ENCODE data around the gene RPP25.

The RPP25 gene

DNA sequence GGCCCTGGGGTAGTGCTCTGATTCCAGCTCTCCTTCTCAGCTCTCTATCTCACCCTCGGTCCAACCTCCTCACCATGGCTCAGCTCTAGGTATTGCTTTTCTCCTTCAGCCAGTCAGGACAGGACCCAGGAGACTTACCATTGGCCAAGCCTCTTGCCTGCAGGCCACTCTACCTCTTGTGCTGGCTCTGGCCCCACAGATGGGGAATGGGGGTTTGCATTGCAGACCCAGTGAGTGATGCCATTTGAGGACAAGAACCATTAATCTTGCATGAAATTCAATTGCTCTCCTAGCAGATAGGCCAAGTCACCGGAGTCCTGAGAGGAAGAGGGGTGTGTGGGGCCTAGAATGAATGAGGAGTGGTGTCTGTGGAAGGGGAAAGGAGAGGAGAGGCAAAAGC, 6.1 kb upstream of the RPP25 start:
- no peak for DNase-seq (ENCODE audit: low spot score)

DNA sequence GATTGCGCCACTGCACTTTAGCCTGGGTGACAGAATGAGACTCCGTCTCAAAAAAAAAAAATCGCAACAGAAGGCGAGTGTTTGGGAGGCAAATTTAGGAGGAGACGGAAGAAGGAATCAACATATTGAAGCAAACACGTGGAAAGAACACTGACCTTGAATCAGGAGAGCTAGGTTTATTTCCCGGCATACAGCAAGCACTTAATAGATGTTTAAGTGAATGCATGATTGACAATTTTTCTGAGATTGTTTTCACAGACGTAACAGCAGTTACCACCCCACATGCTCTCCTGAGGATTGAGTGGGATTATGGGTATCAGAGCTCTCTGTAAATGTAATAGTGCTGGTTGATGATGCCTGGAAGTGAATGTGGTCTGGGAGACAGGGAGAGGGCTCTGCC, 5.6 kb upstream of the RPP25 start:
- no peak for DNase-seq (ENCODE audit: low spot score)

DNA sequence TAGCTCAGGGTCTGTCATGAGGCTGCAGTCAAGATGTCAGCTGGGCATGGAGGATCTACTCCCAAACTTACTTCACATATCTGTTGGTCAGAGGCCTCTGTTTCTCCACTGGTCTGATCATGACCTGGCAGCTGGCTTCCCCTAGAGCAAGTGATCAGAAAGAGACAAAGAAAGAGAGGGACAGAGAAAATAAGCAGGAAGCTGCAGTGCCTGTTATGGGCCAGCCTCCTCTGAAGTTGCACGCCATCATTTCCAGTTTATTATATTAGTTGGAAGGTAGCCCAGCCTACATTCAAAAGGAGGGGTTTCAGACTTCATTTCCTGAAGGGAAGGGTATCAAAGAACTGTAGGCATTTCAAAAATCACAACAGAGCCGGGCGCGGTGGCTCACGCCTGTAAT, 5.0 kb upstream of the RPP25 start:
- DNase-seq (ENCODE audit: low spot score), result no peak

DNA sequence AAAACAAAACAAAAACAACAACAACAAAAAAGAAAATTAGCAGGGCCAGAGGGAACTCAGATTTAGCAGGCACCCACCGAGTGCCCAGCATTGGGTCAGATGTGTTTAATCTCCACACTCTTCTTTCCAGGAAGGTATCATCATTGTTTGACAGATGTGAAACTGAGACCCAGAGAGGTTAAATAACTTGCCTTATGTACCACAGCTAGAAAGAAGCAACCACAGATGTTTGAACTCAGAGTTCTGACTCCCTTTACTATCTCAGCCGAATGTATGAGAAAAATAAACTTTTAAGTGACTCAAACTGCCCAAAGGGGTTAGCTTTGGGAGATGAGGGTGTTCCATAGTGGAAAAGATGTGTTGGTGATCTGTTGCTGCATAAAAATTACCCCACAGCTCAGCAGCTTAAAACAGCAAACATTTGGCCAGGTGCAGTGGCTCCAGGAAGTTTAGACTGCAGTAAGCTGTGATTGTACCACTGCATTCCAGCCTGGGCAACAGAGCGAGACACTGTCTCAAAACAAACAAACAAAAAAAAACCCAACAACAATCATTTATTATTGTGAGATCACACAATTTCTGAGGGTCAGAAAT, 4.5 kb upstream of the RPP25 start:
- no peak for DNase-seq (ENCODE audit: low spot score)

DNA sequence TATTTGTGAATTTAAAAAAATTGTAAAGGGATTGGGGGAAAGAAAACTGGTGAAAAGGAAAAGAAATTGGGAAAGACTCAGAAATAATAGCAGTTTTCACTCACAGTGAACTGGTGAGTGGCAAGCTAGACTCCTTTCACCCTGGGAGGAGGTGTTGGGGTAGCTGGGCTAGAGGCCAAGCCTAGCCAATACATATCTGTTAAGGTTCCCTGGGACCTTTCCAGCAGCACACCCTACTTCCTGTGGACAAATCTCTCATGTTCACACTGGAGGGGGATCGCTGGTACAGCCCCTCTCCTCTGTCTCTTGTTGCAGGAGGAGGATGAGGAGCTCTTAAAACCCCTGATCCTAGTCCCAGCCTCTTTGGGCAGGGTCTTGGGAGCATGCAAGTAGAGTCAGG, 3.7 kb upstream of the RPP25 start:
- no peak for DNase-seq (ENCODE audit: low spot score)

DNA sequence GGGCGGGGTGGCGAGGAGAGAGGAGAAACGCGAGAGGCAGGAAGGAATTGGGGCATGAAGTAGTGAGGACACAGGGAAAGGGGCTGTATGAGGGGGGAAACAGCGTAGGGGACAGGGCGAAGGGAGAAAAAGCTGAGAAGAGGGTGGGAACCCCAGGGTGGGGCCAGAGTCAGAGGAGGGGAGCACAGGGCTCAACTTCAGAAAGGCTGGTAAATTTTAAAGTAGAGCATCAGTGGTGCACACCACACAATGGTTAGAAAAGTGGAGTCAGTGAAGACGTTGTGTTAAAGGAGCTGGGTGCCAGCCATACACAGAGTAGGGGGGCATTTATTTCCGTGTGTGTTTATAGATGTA, 3.0 kb upstream of the RPP25 start:
- DNase-seq (ENCODE audit: low spot score), result no peak

DNA sequence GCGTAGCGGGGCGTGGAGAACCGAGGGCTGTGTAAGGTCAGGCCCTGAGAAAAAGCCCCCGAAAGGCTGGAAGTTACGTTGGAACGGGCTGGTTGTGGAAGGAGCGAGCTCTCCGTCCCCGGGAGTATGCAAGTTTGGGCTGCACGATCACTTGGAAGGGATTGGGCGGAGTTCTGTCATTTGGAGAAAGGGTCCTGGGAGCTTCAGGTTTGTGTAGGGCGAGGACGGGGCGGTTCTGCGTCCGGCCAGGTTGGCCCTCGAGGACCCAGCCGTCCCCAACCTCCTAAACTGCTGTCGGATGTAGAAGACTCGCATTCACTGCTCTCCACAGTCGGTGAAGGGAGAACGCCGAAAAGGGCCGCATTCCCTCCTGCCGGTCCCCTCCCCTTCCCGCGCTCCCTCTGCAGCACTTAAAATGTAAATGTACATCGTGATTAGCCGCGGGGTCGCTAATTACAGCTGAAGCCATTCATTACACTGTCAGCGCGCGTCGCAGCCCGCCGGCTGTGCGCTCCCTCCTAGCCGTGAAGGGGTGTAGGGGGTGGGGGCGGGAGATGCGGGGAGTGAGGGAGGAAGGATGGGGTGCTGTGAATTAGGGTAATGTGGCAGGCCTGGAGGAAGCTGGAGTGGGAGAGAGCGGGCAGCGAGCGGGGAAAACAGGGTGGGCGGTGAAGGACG, 2.5 kb upstream of the RPP25 start:
- no peak for DNase-seq (ENCODE audit: low spot score)

DNA sequence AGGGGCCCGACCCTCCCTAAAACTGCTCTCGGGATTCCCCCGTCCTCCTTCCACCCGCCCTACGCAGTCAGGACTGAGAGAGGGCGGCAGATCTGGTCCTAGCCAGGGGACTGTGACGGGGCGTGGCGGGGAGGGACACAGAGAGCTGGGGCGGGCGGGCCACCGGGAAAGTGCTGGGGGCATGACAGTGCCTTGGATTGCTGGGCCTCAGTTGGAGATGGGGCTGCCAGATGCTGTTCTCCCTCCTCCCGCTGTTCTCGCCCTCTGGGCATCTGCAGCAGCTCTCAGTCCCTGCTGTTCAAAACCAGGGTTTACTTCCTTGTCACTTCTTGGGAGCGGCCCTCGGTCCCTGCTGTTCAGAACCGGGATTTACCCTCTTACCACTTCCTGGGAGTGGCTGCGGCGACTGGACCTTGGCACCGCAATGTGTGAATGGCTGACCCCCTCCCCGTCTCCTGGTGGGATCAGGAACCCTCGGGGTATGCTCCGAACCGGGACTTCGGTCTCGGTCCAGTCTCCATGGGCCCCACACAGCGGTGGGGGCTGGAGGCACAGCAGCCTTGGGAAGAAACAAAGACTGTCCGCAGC, 1.8 kb upstream of the RPP25 start:
- DNase-seq (ENCODE audit: low spot score), result no peak

DNA sequence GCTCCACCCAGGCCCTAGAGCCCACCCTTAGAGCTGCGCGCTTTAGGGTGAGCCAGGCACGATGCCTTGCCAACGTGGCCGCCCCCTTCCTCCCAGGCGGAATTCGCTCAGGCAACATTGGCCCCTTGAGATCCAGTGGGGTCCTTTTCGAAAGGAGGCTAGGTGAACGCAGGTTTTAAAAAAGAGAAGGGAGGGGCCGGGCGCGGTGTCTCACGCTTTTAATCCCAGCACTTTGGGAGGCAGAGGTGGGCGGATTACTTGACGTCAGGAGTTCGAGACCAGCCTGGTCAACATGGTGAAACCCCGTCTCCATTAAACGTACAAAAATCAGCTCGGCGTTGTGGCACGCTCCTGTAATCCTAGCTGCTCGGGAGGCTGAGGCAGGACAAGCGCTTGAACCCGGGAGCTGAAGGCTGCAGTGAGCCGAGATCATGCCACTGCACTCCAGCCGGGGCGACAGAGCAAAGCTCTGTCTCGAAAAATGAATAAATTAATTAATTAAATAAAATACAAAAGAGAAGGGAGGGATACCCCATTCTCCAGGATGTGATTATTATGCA, 984 bp upstream of the RPP25 start:
- no peak for DNase-seq (ENCODE audit: low spot score)

DNA sequence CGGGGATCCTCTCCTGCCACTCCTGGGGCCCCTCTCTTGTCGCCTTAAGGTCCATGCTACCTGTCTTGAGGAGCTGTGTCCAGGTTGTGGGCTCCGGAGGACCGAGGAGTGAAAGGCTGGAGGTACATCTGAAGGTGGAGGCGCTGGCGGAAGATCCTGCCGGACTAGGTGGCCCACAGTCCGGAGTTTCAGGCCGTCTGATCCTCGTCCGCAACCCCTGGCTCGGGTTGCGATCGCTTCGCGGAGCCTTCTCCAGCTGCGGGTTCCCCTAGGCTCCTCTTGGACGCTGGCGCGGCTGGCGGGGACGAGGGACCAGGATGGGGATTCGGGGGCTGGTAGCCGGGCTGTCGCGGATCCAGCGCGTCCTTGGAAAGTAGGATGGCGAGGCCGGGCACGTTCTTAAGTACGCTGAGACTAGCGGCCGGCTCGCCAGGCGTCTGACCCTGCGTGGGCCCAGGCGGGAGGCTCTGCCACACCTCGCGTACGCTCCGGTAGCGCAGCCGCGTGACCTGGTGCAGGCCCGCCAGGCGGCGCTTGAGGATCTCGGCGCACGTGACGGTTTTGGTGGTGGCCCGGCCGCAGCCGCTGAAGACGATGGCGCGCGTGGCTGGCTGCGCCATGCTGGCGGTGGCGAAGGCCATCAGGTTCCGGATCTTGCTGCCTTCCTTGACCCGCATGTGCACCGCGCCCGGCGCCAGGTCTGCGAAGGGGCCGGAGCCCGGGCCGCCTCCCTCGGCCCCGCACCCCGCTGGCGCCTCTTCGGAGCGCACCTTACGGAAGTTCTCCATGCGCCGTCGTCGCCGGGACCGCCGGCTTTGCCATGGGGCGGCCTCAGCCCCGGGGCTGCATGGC, 550 bp downstream of the RPP25 start:
- DNase-seq (ENCODE audit: low spot score), result peak; percentile 44

DNA sequence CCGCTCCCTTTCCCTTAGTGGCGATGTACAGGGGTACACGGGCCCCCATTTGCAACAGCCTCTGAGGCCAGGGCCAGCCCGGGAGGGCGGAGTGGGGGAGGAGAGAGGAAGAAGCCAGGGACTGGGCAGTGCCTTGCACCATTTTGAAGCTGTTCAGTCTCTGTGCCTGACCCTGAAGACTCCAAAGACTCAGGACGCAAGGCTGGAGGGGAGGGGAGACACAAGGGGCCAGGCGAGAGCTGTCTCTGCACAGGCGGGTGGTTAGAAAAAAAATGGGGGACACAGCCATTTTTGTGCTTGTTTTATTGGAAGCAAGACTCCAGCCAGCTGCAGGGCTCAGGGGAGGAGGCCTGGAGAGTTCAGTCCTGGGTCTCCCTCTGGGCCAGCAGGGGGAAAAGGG, 1.6 kb downstream of the RPP25 start:
- no peak for DNase-seq (ENCODE audit: low spot score)

DNA sequence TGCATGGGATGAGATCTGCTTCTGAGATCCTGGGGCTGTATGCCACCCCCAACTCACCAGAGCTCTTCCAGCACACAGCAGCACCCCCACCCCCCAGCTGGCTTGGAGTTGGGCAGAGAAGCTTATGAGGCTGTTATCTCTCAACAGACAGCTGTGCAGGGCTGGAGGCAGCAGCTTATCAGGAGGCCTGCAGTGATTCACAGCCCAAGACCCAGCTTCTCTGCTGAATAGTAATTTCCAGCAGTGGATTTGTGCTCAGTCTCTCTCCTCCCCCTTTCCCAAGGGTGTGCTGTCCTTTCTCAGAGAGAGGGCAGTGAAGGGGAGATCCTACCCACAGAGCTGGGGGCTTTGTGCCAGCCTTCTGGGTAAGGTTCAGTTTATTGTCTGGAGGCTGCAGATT, 2.1 kb downstream of the RPP25 start:
- no peak for DNase-seq (ENCODE audit: low spot score)

DNA sequence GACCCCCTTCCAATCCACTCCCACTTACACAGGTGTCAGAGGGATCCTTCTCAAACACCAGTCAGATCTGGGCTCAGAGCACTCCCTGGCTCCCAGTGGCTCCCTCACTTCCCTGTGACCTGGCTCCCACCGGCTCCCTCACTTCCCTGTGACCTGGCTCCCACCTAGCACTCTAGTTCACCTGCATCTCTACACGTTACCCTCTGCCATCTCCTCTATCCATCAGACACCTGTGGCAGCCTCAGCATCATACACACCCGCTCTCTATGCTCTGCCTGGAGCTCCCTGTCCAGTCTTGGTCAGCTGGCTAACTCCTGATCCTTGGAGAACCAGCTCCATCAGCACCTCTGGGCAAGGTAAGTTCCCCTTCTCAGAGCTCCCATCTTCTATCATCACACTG, 5.6 kb downstream of the RPP25 start:
- no peak for DNase-seq (ENCODE audit: low spot score)

DNA sequence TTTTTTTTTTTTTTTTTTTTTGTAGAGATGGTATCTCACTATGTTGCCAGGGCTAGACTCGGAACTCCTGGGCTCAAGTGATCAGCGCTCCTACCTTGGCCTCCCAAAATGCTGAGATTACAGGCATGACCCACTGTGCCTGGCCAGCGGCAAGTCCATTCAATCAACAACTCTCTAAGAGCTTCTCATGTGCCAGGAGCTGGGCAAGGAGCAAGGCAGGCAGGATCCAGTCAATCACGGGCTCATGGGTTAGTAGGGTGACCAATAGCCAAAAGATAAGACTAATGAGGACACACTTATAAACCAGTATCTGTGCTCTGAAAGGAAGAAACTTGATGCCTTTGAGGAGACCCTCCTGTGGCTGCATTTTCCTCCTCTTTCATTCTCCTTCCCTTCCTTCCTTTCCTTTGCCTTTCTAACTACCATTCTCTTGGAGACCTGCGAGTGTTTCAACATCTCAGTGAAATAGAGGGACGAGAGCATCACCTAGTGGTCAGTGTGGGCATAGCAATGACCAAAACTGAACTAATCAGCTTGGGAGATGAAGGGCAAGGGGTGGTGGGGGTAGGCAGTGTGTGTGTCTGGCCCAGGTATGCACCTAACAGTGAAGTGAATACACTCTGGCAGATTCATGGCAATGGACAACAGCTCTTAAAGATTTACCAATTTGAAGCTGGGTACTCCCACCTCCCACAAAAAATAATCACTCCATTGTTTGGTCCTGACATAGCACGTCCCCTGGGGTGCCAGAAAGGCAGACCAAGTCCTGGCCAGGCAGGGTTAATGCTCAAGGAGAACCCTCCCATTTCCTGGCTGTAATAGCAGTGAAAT, 6.3 kb downstream of the RPP25 start:
- DNase-seq (ENCODE audit: low spot score), result peak; percentile 89

DNA sequence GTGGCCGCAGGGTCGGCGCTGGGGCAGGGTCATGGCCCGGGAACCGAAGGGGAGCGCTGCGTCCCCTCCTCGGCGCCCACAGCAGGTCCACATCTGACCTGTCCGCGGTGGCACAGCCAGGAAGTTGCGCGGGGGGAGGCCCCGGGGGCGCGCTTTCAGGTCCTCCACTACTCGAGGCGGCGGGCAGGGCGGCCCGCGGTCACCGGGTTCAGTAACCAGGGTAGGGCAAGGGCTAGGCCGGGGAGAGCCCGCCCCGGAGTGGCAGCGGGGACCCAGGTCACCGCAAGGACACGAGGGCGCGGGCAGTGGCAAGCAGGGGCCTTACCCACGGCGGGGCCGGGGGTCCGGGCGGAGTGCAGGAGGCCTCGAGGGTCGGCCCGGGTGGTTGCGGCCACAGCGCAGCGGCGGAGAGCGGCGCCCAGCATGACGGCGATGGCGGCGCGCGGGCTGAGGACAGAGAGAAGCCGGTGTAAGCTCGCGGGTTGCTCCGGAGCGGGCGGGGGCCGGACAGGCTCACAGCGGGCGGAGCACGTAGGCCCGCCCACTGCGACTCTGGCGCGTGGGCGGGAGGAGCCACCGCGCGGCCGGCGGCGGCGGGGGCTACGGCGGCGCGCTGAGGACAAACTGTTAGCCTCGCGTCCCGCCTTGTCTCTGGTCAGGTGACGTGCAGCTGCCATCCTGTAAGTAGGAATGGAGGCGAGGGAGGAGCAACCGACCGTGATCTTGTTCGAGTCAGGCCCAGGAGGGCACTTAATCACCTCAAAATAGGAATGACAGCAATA, 18.8 kb downstream of the RPP25 start, which contains the start of gene COX5A:
COX5A (minus strand) TSS at position 484 of the 782 bp plus-strand sequence; CDS start at position 425, 59 bp downstream.
- peak; percentile 95 for DNase-seq (ENCODE audit: low spot score)

DNA sequence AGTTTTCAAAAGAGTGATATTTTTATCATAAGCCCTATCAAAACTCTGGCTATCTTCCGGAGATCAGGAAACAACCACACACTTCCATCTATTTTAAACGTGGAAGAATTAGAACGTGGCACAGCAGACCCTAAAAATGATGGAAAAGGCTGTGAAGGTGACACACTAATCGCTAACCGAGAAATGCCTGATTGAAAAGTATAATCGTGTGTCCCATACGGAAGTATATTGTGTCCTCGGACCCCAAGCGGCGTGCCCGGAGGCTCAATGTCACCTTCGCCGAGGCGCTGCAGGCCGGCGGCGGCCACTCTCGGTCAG, 19.3 kb downstream of the RPP25 start:
- peak; percentile 12 for DNase-seq (ENCODE audit: low spot score)

DNA sequence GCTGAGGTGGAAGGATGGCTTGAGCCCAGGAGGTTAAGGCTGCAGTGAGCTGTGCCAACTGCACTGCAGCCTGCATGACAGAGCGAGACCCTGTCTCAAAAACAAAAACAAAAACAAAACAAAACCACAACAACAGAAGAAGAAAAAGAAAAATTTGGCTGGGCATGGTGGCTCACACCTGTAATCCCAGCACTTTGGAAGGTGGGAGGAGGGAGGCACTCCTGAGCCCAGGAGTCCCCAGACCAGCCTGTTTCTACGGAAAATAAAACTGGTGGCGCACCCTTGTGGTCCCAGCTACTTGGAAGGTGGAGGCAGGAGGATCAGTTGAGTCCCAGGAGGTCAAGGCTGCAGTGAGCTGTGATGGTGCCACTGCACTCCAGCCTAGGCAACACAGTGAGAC, 21.4 kb downstream of the RPP25 start:
- peak; percentile 31 for DNase-seq (ENCODE audit: low spot score)

DNA sequence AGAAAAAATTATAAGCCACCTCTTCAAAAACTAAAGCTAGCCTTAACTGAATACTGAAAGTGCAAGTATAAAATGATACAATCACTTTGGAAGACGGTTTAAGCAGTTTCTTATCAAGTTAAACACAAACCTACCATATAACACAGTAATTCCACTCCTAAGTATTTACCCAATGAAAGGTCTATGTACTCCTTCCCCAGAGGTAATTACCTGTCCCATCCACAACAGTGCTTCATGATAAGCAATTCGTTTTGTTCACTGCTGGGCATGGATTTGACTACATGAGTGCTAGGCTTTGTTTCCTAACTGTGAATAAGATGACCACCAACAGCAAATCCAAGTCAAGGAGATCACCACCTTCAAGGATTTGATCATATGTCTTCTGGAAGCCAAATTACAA, 23.0 kb downstream of the RPP25 start:
- no peak for DNase-seq (ENCODE audit: low spot score)

DNA sequence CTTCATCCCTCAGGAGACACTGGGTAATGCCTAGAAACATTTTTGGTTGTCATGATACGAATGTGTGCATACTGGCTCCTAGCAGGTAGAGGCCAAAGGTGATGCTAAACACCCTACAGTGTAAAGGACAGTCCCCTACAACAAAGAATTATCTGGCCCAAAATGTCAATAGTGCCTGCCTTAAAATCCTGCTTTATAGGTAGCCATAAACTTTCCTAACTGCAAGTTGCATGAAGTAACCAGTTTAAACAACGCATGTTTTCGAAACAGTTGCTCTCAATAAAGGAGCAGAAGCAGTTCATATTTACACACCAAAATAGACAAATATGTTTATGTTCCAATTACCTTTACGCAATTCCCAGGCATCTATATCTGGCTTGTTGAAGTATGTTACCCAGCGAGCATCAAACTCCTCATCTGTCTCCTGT, 27.8 kb downstream of the RPP25 start:
- DNase-seq (ENCODE audit: low spot score), result no peak

DNA sequence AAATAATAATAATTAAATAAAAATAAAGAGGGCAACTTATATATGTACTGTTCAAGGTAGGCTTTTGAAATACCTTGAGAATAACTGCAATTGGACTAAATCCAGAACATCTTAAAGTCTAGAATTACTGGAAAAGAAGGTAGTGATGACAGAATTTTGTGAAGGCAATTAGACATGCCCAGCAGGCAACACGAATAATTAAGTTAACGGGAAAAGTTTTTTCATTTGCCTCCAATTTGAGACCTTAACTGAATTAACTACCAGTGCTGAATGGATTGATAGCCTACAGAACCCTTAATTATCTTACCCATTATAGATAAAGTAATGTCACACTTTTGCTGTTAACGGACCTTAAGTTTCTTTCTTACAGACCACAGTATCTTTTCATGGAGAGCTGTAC, 32.0 kb downstream of the RPP25 start:
- no peak for DNase-seq (ENCODE audit: low spot score)

DNA sequence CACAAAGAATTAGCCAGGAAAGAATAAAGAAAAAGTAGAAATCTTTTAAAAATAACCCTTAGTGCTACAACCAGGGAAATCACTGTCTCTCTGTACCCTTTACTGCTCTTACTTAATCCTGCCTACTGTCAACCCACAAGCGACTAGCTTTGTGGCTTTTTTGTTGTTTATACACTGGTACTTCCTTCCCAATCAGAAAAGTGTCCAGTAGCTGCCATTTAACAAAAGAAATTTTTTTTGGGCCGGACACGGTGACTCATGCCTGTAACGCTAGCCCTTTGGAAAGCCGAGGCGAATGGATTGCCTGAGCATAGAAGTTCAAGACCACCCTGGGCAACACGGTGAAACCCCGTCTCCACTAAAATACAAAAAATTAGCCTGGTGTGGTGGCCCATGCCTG, 36.1 kb downstream of the RPP25 start:
- DNase-seq (ENCODE audit: low spot score), result no peak

Data from cerebellar cortex (tissue), 1 donor.